Measurements from ENCODE around the gene GPX7.

The GPX7 gene

DNA sequence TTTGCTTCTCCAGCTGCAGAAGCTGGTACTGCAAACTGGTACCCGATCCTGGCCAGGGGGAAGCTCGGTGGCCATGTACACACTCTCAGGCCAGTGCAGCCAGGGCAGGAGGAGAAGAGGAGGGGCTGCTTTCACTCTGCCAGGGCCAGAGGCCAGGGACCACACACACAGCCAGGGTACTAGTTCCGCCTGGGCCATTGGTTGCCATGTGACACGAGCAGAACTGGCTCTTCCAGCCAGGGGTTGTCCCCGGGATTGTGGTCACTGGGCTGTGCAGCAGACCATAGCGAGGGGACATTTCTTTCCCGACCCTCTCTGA lies 27.1 kb downstream of the GPX7 start:
- DNase-seq (ENCODE audit: low read depth in 2 of 2) = no peak

DNA sequence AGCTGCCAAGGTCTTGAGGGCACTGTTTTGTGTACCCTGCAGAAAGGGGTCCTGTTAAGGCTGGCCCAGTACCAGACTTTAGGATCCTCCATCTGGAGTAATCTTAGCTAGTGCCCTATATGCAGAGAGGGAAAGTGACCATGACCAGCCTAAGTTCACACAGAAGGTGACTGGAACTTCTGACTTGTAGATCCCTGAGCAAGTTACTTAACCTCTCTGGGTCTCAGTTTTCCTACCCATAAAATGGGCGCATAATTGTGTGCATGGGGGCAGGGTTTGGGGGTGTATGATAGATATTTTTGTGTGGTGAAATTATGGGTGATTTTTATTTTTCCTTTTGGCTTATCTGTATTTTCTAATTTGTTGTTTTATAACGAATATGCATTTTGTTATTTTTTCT lies 27.5 kb downstream of the GPX7 start:
- DNase-seq (ENCODE audit: low read depth in 2 of 2) = no peak

DNA sequence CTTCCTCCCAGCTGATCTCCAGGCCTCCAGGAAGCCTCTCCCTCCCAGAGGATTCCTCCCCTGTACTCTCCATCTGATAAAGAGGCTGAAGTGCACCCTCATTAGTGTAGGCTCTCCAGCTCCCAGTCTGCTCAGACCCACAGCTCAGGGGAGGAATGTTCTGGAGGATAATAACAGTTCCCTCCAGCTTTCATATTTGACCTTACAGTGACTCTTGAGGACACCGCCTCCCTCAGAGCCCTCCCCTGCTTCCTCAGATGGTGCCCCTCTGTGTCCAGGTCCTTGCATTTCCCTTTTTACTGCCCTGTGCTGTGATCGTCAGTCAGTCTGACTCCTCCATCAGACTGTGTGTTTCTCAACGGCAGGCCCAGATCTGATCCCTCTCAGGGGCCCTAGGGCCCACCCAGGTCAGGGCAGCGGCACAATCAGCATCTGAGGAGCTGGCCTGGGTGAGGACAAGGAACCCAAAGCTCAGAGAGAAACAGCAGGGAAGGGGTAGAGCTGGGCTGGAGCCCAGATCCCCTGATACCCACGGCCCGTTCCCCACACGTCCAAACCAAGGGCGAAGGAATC lies 29.7 kb downstream of the GPX7 start:
- DNase-seq (ENCODE audit: low read depth in 2 of 2) = no peak

DNA sequence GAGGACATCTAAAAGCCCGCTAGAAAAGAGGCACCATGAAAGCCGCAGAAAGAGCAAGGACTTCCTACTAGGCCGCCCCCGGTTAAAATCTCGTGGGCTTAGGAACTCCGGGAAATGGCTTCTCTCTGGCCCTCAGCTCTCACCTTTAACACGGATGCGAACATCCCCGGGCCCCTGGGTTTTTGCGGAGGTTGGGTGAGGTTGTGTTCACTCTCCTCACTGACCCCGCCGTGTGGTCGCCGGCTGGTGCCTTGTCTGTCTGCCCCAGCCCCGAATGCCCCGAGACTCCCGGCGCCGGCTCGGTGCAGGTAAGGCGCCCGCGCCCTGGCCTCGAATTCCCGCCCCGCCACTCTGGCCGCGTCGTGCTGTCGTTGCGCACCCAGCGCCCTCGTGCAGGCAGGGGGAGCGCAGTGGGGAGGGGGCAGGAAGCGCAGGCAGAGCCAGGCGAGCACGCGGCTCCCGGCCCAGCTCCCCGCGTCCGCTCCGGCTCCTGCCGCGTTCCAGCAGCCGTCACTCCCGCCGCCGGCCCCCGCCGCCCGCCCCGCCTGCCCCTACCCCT lies 30.6 kb downstream of the GPX7 start, which contains the start of gene SHISAL2A:
TSS of gene SHISAL2A (plus strand) at position 437 of the 559 bp plus-strand sequence. CDS start 326 bp downstream, outside the sequence.
- DNase-seq (ENCODE audit: low read depth in 2 of 2) = peak in 1 of 2 donors; percentile 39

DNA sequence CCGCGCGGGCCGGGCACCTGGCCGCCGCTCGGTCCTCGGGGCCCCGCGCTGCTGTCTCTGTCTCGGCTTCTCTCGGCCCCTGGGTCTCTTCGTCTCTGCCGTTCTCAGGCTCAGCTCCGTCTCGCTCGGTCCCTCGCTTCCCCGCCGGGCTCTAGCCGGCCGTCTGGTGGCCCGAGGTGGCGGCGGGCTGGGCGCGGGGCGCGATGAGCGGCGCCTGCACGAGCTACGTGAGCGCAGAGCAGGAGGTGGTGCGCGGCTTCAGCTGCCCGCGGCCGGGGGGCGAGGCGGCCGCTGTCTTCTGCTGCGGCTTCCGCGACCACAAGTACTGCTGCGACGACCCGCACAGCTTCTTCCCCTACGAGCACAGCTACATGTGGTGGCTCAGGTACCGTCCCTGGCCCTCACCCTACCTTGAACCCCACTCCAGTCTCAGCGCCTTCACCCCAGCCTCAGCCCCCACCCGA lies 31.2 kb downstream of the GPX7 start:
- peak in 1 of 2 donors; percentile 22 for DNase-seq (ENCODE audit: low read depth in 2 of 2)

DNA sequence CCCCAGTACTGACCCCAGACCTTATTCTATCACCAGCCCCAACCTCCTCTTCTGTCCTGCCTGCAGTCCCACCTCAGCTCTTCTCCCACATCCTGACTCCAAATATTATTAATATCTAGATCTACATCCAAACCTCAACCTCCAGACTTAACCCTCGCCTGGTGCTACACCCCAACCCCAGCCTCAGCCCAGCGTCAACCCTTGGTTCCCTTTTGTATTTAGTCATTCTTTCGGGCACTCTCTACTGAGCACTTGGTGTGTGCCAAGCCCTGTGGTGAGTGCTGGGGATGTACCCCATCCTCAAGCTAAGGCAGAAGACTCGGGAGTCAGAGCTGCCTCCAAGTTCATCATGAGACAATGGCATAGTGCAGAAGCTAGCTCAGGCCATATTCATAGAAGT lies 31.9 kb downstream of the GPX7 start:
- DNase-seq (ENCODE audit: low read depth in 2 of 2) = no peak

DNA sequence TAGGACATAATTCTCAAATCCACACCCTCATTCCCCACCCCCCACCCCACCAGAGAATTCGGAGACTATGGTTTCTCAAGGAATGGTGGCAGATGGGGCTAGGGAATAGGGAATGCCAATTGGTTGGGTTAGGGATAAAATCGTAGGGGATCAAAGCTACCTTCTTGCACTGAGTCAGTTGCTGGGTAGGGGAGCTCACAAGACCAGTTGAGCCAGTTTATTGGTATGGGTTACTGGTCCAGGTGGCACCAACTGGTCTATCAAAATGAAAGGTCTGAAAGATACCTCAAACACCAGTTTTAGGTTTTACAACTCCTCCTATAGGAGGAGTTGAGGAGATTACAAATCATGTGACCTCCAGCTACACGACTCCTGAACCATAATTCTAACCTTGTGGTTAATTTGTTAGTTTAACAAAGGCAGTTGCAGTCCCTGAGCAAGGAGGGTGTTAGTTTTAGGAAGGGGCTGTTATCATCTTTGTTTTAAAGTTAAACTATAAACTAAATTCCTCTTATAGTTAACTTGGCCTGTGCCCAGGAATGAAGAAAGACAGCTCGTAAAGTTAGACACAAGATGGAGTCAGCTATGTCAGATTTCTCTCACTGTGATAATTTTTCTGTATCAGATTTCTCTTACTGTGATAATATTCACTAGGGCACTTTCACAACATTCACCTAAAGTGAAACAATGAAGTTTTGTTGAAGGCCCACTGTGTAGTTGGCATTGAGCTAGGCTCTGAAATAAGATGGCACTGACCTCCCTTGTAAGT lies 33.3 kb downstream of the GPX7 start:
- no peak for DNase-seq (ENCODE audit: low read depth in 2 of 2)

DNA sequence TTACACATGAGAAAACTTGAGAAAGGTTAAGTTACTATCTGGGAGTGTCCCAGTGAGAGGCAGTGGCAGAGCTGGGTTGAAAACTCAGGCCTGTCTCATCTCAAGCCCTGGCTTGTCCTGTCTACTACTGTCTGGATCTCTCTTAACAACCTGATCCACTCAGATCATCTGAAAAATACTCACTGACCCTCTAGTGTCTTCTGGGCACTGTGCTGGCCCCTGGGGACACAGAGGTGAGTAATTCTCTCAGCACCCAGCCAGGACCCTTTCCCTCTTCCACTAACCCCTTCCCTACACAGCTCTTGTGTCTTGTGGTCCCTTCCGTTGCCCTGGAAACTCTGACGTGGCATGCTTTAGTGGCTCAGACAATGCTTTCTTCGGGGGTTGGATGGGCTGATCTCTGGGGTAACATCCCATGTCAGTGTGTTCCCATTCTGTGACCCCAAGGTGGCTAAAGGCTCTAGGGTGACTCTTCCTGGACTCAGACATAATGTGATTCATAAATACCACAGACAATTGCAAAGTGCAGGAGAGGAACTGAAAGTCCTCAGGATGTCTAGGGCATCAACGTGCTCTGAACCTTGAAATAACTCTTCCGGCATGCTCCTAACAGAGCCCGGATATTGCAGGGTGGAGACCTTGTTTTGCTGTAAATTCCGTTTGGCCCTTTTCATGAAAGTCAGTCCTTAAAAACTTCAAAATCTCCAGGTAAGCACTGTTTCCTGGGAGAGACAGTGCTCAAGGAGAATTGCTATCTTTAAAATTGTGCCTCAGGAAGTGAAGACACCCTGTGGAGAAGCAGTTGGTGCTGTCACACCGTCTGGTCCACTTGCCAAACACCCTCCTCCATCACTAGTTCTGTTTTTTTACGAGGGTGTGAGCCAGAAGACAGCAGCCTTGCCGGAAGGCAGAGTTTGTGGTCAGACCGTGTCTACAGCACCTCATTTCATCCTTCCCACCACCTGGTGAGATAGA lies 34.8 kb downstream of the GPX7 start:
- DNase-seq (ENCODE audit: low read depth in 2 of 2) = peak in 1 of 2 donors; percentile 57

DNA sequence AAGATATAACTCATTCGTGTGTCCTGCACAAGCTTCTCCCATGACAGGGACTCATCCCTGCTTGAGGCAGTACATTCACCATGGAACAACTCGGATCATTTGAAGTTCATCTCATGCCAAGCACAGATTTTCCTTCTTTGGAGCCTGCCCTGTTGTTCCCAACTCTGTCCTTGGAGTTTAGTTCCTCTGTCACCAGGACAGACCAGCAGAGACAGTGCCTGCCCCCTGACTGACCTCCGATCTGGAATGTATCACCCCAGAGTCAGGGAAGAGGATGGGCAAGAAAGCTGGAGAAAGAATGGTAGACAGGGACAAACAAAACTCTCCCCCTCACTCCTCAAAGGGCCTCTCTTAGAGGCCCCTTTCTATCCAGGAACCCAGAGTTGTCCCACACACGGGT lies 35.8 kb downstream of the GPX7 start:
- DNase-seq (ENCODE audit: low read depth in 2 of 2) = no peak

DNA sequence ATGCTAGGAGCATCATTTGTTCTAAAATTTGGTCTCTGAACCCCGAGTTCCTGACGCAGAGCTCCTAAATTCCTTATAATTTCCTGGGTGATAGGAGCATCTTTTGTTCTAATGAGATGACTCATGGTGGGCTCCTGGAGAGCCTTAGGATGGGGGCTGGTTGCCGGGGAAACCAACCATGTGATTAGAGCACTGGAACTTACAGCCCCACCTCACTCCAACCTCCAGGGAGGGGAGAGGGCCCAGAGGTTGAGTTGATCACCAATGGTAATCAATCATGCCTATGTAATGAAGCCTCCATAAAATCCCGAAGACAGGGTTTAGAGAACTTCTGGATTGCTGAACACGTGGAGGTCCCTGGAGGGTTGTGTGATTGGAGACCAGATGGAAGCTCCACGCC lies 38.5 kb downstream of the GPX7 start:
- DNase-seq (ENCODE audit: low read depth in 2 of 2) = no peak

DNA sequence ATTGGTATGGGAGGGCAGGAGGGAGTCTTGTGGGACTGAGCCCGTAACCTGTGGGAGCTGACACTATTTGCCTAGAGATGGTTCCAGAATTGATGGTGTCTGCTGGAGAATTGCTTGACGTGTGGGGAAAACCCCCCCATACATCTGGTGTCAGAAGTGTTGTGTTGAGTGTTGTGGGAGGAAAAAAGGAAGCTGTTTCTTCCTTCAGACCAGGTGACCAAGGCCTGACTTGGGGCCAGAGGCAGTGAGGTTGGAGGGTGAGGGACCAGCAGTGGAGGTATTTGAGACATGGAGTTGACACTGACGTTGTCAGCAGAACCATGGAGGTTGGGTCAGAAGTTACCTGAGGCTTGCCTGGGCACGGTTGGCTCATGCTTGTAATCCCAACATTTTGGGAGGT lies 39.1 kb downstream of the GPX7 start:
- DNase-seq (ENCODE audit: low read depth in 2 of 2) = no peak

DNA sequence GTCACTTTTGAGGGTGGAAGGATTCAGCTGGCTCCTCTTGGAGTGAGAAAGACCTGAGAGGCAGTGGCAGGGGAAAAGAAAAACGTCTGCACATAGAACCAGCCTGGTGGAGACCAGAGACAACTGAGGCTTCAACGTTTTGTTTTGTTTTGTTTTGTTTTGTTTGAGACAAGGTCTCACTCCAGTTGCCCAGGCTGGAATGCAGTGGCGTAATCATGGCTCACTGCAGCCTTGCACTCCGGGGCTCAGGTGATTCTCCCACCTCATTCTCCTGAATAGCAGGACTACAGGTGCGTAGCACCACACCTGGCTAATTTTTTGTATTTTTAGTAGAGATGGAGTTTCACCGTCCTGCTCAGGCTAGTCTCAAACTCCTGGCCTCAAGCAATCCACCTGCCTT lies 43.1 kb downstream of the GPX7 start:
- no peak for DNase-seq (ENCODE audit: low read depth in 2 of 2)

DNA sequence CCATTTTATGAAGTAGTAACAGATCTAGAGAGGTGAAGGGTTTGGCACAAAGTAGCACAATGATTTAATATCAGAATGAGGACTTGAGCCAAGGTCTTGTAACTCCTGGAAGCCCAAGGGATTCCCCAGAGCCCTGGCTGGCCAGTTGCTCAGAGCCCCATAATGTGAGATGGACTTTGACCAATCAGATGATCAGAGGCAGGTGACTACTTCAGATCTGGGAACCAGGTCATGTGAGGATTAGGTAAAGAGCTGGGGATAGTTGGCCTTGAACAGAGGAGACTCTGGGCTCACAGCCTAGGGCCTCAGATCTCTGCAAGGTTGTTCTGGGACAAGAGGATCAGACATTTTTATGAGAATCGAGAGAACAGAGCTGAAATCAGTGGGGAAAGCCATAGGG lies 49.7 kb downstream of the GPX7 start:
- no peak for DNase-seq (ENCODE audit: low read depth in 2 of 2)

DNA sequence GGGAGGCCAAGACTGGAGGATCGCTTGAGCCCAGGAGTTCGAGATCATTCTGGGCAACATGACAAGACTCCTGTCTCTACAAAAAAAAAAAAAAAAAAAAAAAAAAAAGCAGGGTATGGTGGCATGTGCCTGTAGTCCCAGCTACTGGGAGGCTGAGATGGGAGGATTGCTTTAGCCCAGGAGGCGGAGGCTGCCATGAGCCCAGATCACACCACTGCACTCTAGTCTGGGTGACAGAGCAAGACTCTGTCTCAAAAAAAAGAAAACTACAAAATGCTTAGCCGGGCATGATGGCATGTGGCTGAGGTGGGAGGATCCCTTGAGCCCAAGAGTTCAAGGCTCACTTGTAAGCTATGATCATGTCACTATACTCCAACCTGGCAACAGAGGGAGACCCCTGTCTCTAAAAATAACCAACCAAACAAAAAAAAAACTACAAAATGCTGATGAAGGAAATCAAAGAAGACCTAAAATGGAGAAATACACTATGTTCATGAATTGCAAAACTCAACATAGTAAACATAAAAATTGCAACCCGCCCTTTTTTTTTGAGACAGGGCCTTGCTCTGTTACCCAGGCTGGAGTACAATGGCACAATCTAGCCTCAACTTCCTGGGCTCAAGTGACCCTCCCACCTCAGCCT lies 51.2 kb downstream of the GPX7 start:
- no peak for DNase-seq (ENCODE audit: low read depth in 2 of 2)

DNA sequence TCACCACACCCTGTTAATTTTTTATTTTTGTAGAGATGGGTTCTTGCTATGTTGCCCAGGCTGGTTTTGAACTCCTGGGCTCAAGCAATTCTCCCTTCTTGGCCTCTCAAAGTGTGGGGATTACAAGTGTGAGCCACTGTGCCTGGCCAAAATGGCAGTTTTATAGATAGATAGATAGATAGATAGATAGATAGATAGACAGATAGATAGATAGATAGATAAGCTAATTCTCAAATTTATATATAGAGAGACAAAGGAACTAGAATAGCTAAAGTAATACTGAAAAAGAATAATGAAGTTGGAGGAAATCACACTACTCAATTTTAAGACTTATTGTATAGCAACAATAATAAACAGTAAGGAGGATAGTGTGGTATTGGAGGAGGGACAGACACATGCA lies 51.9 kb downstream of the GPX7 start:
- no peak for DNase-seq (ENCODE audit: low read depth in 2 of 2)

DNA sequence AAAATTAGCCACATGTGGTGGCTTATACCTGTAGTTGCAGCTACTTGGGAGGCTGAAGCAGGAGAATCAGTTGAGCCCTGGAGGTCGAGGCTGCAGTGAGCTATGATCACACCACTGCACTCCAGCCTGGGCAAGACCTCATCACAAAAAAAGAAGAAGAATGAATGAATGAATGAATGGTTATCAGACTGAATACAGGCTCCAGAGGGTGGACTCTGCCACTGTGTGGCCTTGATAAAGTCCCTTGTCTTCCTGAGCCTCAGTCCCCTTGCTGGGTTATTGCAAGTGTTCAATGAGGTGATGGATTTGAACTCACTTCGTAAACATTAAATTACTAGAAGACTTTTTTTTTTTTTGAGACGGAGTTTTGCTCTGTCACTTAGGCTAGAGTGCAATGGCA lies 55.5 kb downstream of the GPX7 start:
- DNase-seq (ENCODE audit: low read depth in 2 of 2) = no peak
